Aorta (tissue), 5 donors: ENCODE results near the gene PLCXD1. TPM values are rescaled to one million over a fixed set of nuclear protein-coding genes. Genes with fewer than 3 reads are reported as not detected.
A peak's percentile ranks its signal among the peaks of the same experiment; 100 is the strongest.
"Not testable (repeated sequence)": the region's sequence is repeated elsewhere in the genome, so short reads cannot be mapped to it uniquely, and the experiment has no call there.

Experiments used
- ATAC-seq: fragments of 200-7000 bp; cut with Tn5 transposase; one replicate; pipeline ENCODE4 v1.9.1; 2022; ENCODE audit warnings: moderate library complexity; ENCODE audit not compliant: low FRiP score
- DNase-seq, 2 donors: peaks; one replicate each; pipeline ENCODE4 v3.0.0-alpha.2; 2020
- H3K27ac ChIP-seq, 2 donors: one replicate each; pipeline ENCODE4 v1.5.1; 2013; ENCODE audit warnings: low read length in 2 of 2, mild to moderate bottlenecking in 2 of 2, moderate library complexity in 2 of 2, control low read depth in 1 of 2, inconsistent platforms in 1 of 2, low read depth in 1 of 2
- H3K27me3 ChIP-seq, 2 donors: one replicate each; pipeline ENCODE4 v1.6.1; 2013; ENCODE audit warnings: control low read depth in 1 of 2, low read length in 1 of 2, mild to moderate bottlenecking in 1 of 2, moderate library complexity in 1 of 2; ENCODE audit not compliant: insufficient read depth in 2 of 2, control insufficient read depth in 1 of 2
- H3K36me3 ChIP-seq, 2 donors: one replicate each; pipeline ENCODE4 v1.6.1; 2013; ENCODE audit warnings: control low read depth in 1 of 2, low read length in 1 of 2, mild to moderate bottlenecking in 1 of 2; ENCODE audit not compliant: insufficient read depth in 2 of 2, control insufficient read depth in 1 of 2
- H3K4me1 ChIP-seq, 2 donors: one replicate each; pipeline ENCODE4 v1.6.1; 2013; ENCODE audit warnings: low read length in 2 of 2, control low read depth in 1 of 2, mild to moderate bottlenecking in 1 of 2, moderate library complexity in 1 of 2; ENCODE audit not compliant: insufficient read depth in 2 of 2, control insufficient read depth in 1 of 2
- H3K4me3 ChIP-seq, 2 donors: one replicate each; pipeline ENCODE4 v1.5.1; 2013; ENCODE audit warnings: low read length in 2 of 2, control low read depth in 1 of 2, mild to moderate bottlenecking in 1 of 2
- H3K9me3 ChIP-seq: one replicate; pipeline ENCODE4 v1.6.1; 2013; ENCODE audit warnings: mild to moderate bottlenecking, low read length; ENCODE audit not compliant: control insufficient read depth
- WGBS, 2 donors: extraction: QIAGEN DNeasy Blood & Tissue Kit; methylation state at CpG; one replicate each; pipeline ENCODE4 v1.1.7; 2013; 5-methylcytosine and 5-hydroxymethylcytosine counted together
- intact Hi-C, 2 donors: fragments of 100-400 bp; cut with DNase I; formaldehyde crosslinking; loops; one replicate each; pipeline versions ENCODE4 v1.14.2 to v1.15.0; 2022
- polyA plus RNA-seq, 2 donors: library from polyadenylated mRNA; stranded (reverse); fragments of 200-250 nt; gene quantifications; one replicate each; pipeline ENCODE4 v1.2.3, GENCODE V29; 2013
- total RNA-seq, 2 donors: library from RNA; stranded (reverse); fragmentation: NEBNext Ultra II Directional; extraction: Animal tissue kit (Norgen Biotek cat#: 25700); gene quantifications; one replicate each; pipeline ENCODE4 v1.2.1, GENCODE V29; 2021
- donor health status: healthy with polysubstance abuse.
- donor health status: Bipolar disorder and iron deficiency.
- donor health status: DM: no; HTN: no; CAD: no.
- donor health status: DM: no; HTN: no; CAD: no.
- donor health status: DM: yes; HTN: yes; CAD: no.

PLCXD1 gene
- total and polyA plus RNA-seq, 4 donors: 1.3 to 16.3 (median 6.7) TPM

GRCh38 chrX:261167-261918 lies 19.8 kb upstream of the PLCXD1 start:
- ATAC-seq (no peak), DNase-seq (peak in 1 of 2 donors; percentile 70)
- no peaks in the 10 kb centered on the region for H3K9me3 ChIP-seq
- no peaks in the 10 kb centered on the region for H3K36me3 ChIP-seq
- intact Hi-C loops: no loop called here
- no peaks in the 10 kb centered on the region for H3K4me1 ChIP-seq
- H3K27ac ChIP-seq: no peak overlapping the region
- 27 to 39% methylated on average over 32 of the region's 32 CpGs for WGBS, 2 donors
- no peak overlapping the region for H3K4me3 ChIP-seq
- no peaks in the 10 kb centered on the region for H3K27me3 ChIP-seq

GRCh38 chrX:261919-262352 lies 19.2 kb upstream of the PLCXD1 start:
- WGBS, 2 donors: 78 to 84% methylated on average over 12 of the region's 12 CpGs
- no peak overlapping the region for H3K27ac ChIP-seq
- no peaks in the 10 kb centered on the region for H3K36me3 ChIP-seq
- H3K4me1 ChIP-seq: no peaks in the 10 kb centered on the region
- no peak overlapping the region for H3K4me3 ChIP-seq
- ATAC-seq: no peak
- no peaks in the 10 kb centered on the region for H3K27me3 ChIP-seq
- H3K9me3 ChIP-seq: no peaks in the 10 kb centered on the region
- peak in 1 of 2 donors; percentile 39 for DNase-seq
- intact Hi-C loops: no loop called here

GRCh38 chrX:262381-262909 lies 18.7 kb upstream of the PLCXD1 start:
- H3K4me1 ChIP-seq: no peaks in the 10 kb centered on the region
- intact Hi-C loops: no loop called here
- no peak overlapping the region for H3K27ac ChIP-seq
- H3K4me3 ChIP-seq: no peak overlapping the region
- DNase-seq: peak in 1 of 2 donors; percentile 48
- no peak for ATAC-seq
- no peaks in the 10 kb centered on the region for H3K36me3 ChIP-seq
- 75 to 77% methylated on average over 12 to 13 of the region's 13 CpGs for WGBS, 2 donors
- no peaks in the 10 kb centered on the region for H3K9me3 ChIP-seq
- H3K27me3 ChIP-seq: no peaks in the 10 kb centered on the region

- 92 to 94% methylated on average over 16 of the region's 16 CpGs for WGBS, 2 donors
- DNase-seq: peak in 1 of 2 donors; percentile 50
Observed at GRCh38 chrX:264006-264405, 17.2 kb upstream of the PLCXD1 start.

GRCh38 chrX:264634-265455 lies 16.3 kb upstream of the PLCXD1 start:
- Histone ChIP-seq H3K9me3 (no peaks in the 10 kb centered on the region), H3K4me3 (no peak overlapping the region), H3K4me1 (no peaks in the 10 kb centered on the region), H3K36me3 (no peaks in the 10 kb centered on the region), H3K27me3 (no peaks in the 10 kb centered on the region), H3K27ac (no peak overlapping the region)
- WGBS, 2 donors: 83 to 84% methylated on average over 16 of the region's 16 CpGs
- intact Hi-C loops: no loop called here
- DNase-seq (no peak), ATAC-seq (no peak)

More at GRCh38 chrX:264006-264405, 17.2 kb upstream of the PLCXD1 start:
- H3K4me1 ChIP-seq, H3K27ac ChIP-seq, H3K4me3 ChIP-seq, H3K27me3 ChIP-seq, ATAC-seq, H3K36me3 ChIP-seq, intact Hi-C loops, H3K9me3 ChIP-seq: not testable (repeated sequence)

GRCh38 chrX:265502-265901 lies 15.7 kb upstream of the PLCXD1 start:
- ATAC-seq (no peak), DNase-seq (no peak)
- H3K36me3 ChIP-seq: no peaks in the 10 kb centered on the region
- no peaks in the 10 kb centered on the region for H3K9me3 ChIP-seq
- no peak overlapping the region for H3K27ac ChIP-seq
- no peaks in the 10 kb centered on the region for H3K4me1 ChIP-seq
- H3K27me3 ChIP-seq: no peaks in the 10 kb centered on the region
- H3K4me3 ChIP-seq: no peak overlapping the region
- WGBS, 2 donors: 75 to 79% methylated on average over 8 of the region's 8 CpGs
- intact Hi-C loops: no loop called here

- no peak overlapping the region for H3K27ac ChIP-seq
- WGBS, 2 donors: 77 to 85% methylated on average over 33 of the region's 33 CpGs
- H3K36me3 ChIP-seq: no peaks in the 10 kb centered on the region
- DNase-seq (peak; percentile 39 to 55), ATAC-seq (no peak)
- intact Hi-C loops: no loop called here
- H3K4me1 ChIP-seq: no peaks in the 10 kb centered on the region
- H3K9me3 ChIP-seq: no peaks in the 10 kb centered on the region
- H3K27me3 ChIP-seq: no peaks in the 10 kb centered on the region
- no peak overlapping the region for H3K4me3 ChIP-seq
Observed at GRCh38 chrX:267771-268261, 13.4 kb upstream of the PLCXD1 start.

GRCh38 chrX:270848-271367 lies 10.3 kb upstream of the PLCXD1 start:
- Histone ChIP-seq H3K36me3 (no peaks in the 10 kb centered on the region), H3K4me1 (no peaks in the 10 kb centered on the region), H3K4me3 (no peak overlapping the region), H3K27ac (no peak overlapping the region), H3K9me3 (no peaks in the 10 kb centered on the region), H3K27me3 (no peaks in the 10 kb centered on the region)
- ATAC-seq (no peak), DNase-seq (peak; percentile 39 to 53)
- WGBS, 2 donors: 94 to 95% methylated on average over 19 to 21 of the region's 21 CpGs
- intact Hi-C loops: no loop called here
